ENCODE data around the gene AMY2A. TPM values are rescaled to one million over a fixed set of nuclear protein-coding genes. Genes with fewer than 3 reads are reported as not detected.
"Not testable (repeated sequence)": the region's sequence is repeated elsewhere in the genome, so short reads cannot be mapped to it uniquely, and the experiment has no call there.

AMY2A gene
- not detected for total RNA-seq (2021; fragmentation: NEBNext Ultra II Directional; extraction: Animal tissue kit (Norgen Biotek cat#: 25700))
- long read RNA-seq, result 0 reads

DNA sequence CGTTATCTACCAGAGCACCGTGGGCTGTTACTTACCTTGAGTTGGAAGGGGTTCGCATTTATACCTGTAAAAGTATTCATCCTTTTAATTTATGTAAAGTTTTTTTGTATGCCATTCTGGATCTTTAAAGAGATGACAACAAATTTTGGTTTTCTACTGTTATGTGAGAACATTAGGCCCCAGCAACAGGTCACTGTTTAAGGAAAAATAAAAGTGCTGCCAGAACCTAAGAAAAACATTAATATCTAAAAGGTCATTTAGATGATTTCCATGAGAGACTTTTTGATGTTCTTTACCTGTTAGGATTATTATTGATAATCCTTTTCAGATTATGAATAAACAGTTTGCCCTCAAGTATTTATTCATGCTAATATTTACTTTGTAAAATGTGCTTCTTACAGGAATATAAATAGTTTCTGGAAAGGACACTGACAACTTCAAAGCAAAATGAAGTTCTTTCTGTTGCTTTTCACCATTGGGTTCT, at the start of gene AMY2A:
AMY2A (plus strand) TSS at position 434 of the 484 bp plus-strand sequence; CDS start at position 448, 14 bp downstream.
- not testable (repeated sequence) for H3K27ac Mint-ChIP-seq; DNase-seq; H3K27me3 Mint-ChIP-seq (ENCODE audit: insufficient read depth); H3K9me3 Mint-ChIP-seq; H3K4me3 Mint-ChIP-seq; H3K4me1 Mint-ChIP-seq (ENCODE audit: low read depth); H3K36me3 Mint-ChIP-seq (ENCODE audit: low read depth)

DNA sequence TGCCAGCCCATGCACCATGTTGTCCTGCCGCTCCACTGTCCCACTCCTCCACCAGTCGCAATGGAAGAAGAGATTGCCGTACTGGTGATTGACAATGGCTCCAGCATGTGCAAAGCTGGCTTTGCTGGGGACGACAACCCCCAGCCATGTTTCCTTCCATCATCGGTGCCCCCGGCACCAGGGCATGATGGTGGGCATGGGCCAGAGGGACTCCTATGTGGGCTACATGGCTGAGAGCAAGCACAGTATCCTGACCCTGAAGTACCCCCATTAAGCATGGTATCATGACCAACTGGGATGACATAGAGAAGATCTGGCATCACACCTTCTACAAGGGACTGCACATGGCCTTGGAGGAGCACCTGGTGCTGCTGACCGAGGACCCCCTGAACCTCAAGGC, 47.7 kb upstream of the AMY2A start:
- Mint-ChIP-seq H3K27me3 (ENCODE audit: insufficient read depth) (no peaks in the 10 kb centered on the region), H3K4me1 (ENCODE audit: low read depth) (no peaks in the 10 kb centered on the region), H3K36me3 (ENCODE audit: low read depth) (no peaks in the 10 kb centered on the region), H3K9me3 (no peaks in the 10 kb centered on the region), H3K4me3 (no peak overlapping the region), H3K27ac (no peak overlapping the region)
- no peak for DNase-seq
- no peak for TF ChIP-seq CTCF (IDR thresholded peaks at IDR 0.05)

GRCh38 chr1:103571289-103571688, 45.9 kb upstream of the AMY2A start, which contains the start of gene AMY2B:
TSS of gene AMY2B (plus strand) at chr1:103571589. CDS start at chr1:103571603, 14 bp downstream.
- not testable (repeated sequence) for H3K4me3 Mint-ChIP-seq; H3K36me3 Mint-ChIP-seq (ENCODE audit: low read depth); H3K27ac Mint-ChIP-seq; DNase-seq; H3K9me3 Mint-ChIP-seq; H3K4me1 Mint-ChIP-seq (ENCODE audit: low read depth); H3K27me3 Mint-ChIP-seq (ENCODE audit: insufficient read depth)

GRCh38 chr1:103576065-103576464, 41.2 kb upstream of the AMY2A start:
- no peak overlapping the region for H3K4me3 Mint-ChIP-seq
- H3K27ac Mint-ChIP-seq, result no peak overlapping the region
- H3K27me3 Mint-ChIP-seq (ENCODE audit: insufficient read depth), result no peaks in the 10 kb centered on the region
- no peaks in the 10 kb centered on the region for H3K36me3 Mint-ChIP-seq (ENCODE audit: low read depth)
- DNase-seq, result no peak
- no peaks in the 10 kb centered on the region for H3K4me1 Mint-ChIP-seq (ENCODE audit: low read depth)
- H3K9me3 Mint-ChIP-seq, result no peaks in the 10 kb centered on the region
- no peak for TF ChIP-seq CTCF (IDR thresholded peaks at IDR 0.05)

DNA sequence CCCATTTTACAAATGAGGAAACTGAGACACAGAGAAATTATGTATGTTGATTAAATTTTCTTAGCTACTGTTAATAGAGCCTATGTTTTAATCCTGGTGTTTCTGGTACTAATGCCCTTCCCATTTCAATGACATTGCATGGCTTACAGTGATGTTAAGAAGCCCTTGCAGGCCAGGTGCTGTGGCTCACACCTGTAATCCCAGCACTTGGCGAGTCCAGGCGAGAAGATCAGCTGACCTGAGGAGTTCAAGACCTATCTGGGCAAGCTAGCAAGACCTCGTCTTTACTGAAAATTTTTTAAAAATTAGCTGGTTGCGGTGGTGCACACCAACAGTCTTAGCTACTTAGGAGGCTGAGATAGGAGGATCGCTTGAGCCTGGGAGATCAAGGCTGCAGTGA, 40.4 kb upstream of the AMY2A start:
- H3K4me3 Mint-ChIP-seq; H3K27ac Mint-ChIP-seq; H3K27me3 Mint-ChIP-seq (ENCODE audit: insufficient read depth); H3K36me3 Mint-ChIP-seq (ENCODE audit: low read depth); DNase-seq; H3K4me1 Mint-ChIP-seq (ENCODE audit: low read depth); H3K9me3 Mint-ChIP-seq: not testable (repeated sequence)

DNA sequence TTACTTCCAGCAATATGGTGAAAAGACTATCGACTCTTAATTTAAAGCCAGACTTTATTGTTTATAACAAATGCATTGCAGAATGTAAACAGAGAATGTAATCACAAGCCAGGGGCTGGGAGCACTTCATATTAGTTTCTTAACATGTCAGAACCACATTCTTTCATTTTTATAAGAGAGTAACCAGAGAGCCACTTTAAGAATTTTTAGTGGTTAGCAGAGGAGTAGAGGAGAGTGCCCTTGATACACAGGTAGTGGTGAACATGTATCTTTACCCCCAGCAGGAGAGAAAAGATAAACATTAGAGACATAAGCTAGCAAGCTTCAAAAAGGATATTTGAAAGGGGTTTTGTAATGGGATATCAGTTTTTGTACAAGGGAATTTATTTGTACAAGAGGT, 34.8 kb upstream of the AMY2A start:
- H3K9me3 Mint-ChIP-seq, result no peaks in the 10 kb centered on the region

GRCh38 chr1:103583887-103584286, 33.3 kb upstream of the AMY2A start:
- Mint-ChIP-seq H3K9me3 (no peaks in the 10 kb centered on the region), H3K27ac (no peak overlapping the region), H3K4me3 (no peak overlapping the region), H3K4me1 (ENCODE audit: low read depth) (no peaks in the 10 kb centered on the region), H3K36me3 (ENCODE audit: low read depth) (no peaks in the 10 kb centered on the region), H3K27me3 (ENCODE audit: insufficient read depth) (peaks cover 2% of the 10 kb centered on the region; the same call in 1 of the 2 replicates)
- TF ChIP-seq CTCF (IDR thresholded peaks at IDR 0.05), result no peak
- DNase-seq, result no peak

More for the DNA sequence above, 34.8 kb upstream of the AMY2A start:
- DNase-seq, result no peak
- H3K27ac Mint-ChIP-seq, result no peak overlapping the region
- no peak overlapping the region for H3K4me3 Mint-ChIP-seq
- H3K27me3 Mint-ChIP-seq (ENCODE audit: insufficient read depth), result peaks cover 2% of the 10 kb centered on the region; the same call in 1 of the 2 replicates
- TF ChIP-seq CTCF (IDR thresholded peaks at IDR 0.05), result no peak
- no peaks in the 10 kb centered on the region for H3K36me3 Mint-ChIP-seq (ENCODE audit: low read depth)
- no peaks in the 10 kb centered on the region for H3K4me1 Mint-ChIP-seq (ENCODE audit: low read depth)
